Progenitor cell of endocrine pancreas (in vitro differentiated cells): Measurements from ENCODE around the gene TIMM17B. TPM values are rescaled to one million over a fixed set of nuclear protein-coding genes. Genes with fewer than 3 reads are reported as not detected.

Experiments
- DNase-seq: peaks from one replicate; pipeline ENCODE4 v3.0.0; 2021; ENCODE audit warnings: low spot score; ENCODE audit not compliant: unreplicated experiment
- H3K27ac Mint-ChIP-seq: 2 replicates; pipeline ENCODE4 v1.8.0; 2021; ENCODE audit warnings: mild to moderate bottlenecking, moderate library complexity, mixed read lengths
- H3K27me3 Mint-ChIP-seq: 2 replicates; pipeline ENCODE4 v1.8.0; 2021; ENCODE audit warnings: mixed read lengths
- H3K36me3 Mint-ChIP-seq: 2 replicates; pipeline ENCODE4 v1.8.0; 2022; ENCODE audit warnings: mixed read lengths; ENCODE audit not compliant: insufficient read depth
- H3K4me1 Mint-ChIP-seq: 2 replicates; pipeline ENCODE4 v1.8.0; 2021; ENCODE audit warnings: low read depth, mixed read lengths
- H3K4me3 Mint-ChIP-seq: 2 replicates; pipeline ENCODE4 v1.8.0; 2021; ENCODE audit warnings: low read depth, mild to moderate bottlenecking, moderate library complexity, mixed read lengths
- H3K9me3 Mint-ChIP-seq: 2 replicates; pipeline ENCODE4 v1.8.0; 2021; ENCODE audit warnings: low read depth, mixed read lengths
- total RNA-seq: library from RNA; stranded (reverse); gene quantifications from 2 replicates; pipeline ENCODE4 v1.2.1, GENCODE V29; 2021
- TF ChIP-seq, protein P1 (sequence below): fragments of 200-600 bp; sonication (generic); IDR thresholded peaks from one replicate; pipeline ENCODE4 v1.5.0; 2021; ENCODE audit warnings: antibody characterized with exemption, mild to moderate bottlenecking; ENCODE audit not compliant: unreplicated experiment

The TIMM17B gene
- total RNA-seq, 1 donor from 2014 or later = 68.1 TPM

- Mint-ChIP-seq H3K27ac (no peak overlapping the region), H3K4me1 (peaks cover 7% of the 10 kb centered on the region), H3K36me3 (peaks cover 4% of the 10 kb centered on the region), H3K9me3 (peaks cover 6% of the 10 kb centered on the region), H3K4me3 (peak overlapping the region; percentile 38), H3K27me3 (no peaks in the 10 kb centered on the region)
- TF ChIP-seq, protein P1, sequence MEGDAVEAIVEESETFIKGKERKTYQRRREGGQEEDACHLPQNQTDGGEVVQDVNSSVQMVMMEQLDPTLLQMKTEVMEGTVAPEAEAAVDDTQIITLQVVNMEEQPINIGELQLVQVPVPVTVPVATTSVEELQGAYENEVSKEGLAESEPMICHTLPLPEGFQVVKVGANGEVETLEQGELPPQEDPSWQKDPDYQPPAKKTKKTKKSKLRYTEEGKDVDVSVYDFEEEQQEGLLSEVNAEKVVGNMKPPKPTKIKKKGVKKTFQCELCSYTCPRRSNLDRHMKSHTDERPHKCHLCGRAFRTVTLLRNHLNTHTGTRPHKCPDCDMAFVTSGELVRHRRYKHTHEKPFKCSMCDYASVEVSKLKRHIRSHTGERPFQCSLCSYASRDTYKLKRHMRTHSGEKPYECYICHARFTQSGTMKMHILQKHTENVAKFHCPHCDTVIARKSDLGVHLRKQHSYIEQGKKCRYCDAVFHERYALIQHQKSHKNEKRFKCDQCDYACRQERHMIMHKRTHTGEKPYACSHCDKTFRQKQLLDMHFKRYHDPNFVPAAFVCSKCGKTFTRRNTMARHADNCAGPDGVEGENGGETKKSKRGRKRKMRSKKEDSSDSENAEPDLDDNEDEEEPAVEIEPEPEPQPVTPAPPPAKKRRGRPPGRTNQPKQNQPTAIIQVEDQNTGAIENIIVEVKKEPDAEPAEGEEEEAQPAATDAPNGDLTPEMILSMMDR = no peak
- DNase-seq = no peak
Observed at GRCh38 chrX:48899078-48899410, 1.5 kb upstream of the TIMM17B start.

DNA sequence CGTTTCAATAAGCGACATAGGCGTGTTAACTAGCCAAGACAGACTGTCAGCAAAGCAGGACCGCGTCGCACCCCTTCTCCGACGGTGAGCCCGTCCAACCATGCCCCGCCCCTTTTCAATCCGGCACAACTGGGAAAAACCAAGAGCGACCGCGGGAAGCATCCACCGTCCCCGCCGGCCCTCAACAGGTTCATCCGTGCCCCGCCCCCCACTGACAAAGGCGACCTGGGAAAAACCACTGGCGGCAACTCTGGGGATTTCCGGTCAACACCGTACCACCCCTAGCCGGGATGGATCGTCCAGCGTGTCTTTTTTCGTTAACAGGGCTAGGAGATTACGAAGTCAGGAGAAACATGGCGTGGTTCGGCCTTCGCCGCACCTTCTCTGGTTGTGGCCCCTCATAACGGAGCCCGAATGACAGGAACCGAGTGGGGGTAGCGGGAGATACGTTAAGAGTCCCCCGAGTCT lies 377 bp downstream of the TIMM17B start:
- TF ChIP-seq, protein P1 = no peak
- peak; percentile 64 for DNase-seq
- H3K27me3 Mint-ChIP-seq = no peaks in the 10 kb centered on the region
- H3K4me3 Mint-ChIP-seq = peak overlapping the region; percentile 76
- H3K4me1 Mint-ChIP-seq = peaks cover 7% of the 10 kb centered on the region
- H3K36me3 Mint-ChIP-seq = peaks cover 1% of the 10 kb centered on the region
- peaks cover 6% of the 10 kb centered on the region for H3K9me3 Mint-ChIP-seq
- H3K27ac Mint-ChIP-seq = peak overlapping the region; percentile 96

DNA sequence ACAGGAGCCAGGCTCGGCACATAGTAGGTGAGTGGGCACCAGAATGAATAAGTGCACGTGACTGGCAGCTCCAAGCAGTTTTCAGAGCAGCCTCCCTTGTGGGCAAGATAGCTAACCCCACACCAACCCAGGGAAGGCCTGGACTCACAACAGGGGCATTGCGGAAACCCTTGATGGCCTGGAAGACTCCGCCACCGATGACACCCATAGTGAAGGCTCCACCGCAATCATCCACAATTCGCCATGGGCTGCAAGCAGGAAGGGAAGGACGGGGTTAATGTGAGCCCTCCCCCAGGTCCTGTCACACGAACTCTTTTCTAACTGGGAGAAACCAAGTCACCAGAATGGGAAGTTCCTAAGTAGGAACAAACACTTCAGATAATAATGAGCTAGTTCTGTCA lies 957 bp downstream of the TIMM17B start:
- Mint-ChIP-seq H3K36me3 (no peaks in the 10 kb centered on the region), H3K27ac (peak overlapping the region; percentile 96), H3K4me1 (peaks cover 11% of the 10 kb centered on the region), H3K4me3 (peak overlapping the region; percentile 76), H3K9me3 (peaks cover 6% of the 10 kb centered on the region), H3K27me3 (no peaks in the 10 kb centered on the region)
- TF ChIP-seq, protein P1 = no peak
- DNase-seq = no peak

GRCh38 chrX:48894891-48895290 lies 2.7 kb downstream of the TIMM17B start:
- peaks cover 13% of the 10 kb centered on the region for H3K4me1 Mint-ChIP-seq
- H3K27ac Mint-ChIP-seq = no peak overlapping the region
- H3K27me3 Mint-ChIP-seq = peaks cover 4% of the 10 kb centered on the region
- no peak for DNase-seq
- peaks cover 6% of the 10 kb centered on the region for H3K9me3 Mint-ChIP-seq
- no peak overlapping the region for H3K4me3 Mint-ChIP-seq
- TF ChIP-seq, protein P1 = no peak
- no peaks in the 10 kb centered on the region for H3K36me3 Mint-ChIP-seq

DNA sequence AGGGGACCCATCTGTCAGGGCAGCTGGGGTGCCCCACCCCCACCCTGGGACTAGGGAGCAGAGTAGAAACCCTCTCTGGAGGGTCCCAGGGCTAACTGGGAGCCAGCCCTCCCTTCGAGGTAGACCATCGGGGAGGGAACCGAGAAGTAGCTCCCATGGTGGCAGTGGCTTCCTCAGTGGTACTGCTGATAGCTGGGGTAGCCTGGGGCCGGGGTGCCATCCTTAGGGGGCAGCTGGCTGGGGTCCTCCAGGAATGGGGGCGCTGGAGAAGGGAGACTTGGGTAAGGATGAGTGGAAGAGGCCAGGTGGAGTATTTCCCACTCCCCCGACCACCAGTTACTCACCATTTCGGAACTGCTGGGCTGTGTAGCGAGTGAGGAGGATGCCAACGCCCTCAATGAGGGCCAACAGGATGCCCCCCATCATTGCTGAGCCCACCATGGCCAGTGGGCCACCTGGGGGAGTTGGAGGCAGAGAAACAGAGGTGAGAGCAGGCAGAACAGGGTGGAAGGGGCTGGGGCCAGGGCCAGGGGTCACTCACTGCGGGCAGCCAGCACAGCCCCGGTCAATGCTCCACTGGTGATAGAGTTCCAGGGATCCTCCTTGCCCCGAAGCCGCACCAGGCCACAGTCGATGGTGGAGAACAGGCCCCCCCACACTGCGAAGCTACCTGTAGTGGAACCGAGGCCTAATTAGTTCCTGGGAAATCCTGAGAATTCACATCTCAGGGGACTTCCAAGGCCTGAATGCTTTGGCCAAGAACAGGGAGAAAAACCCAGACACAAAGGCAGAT lies 3.8 kb downstream of the TIMM17B start:
- no peaks in the 10 kb centered on the region for H3K36me3 Mint-ChIP-seq
- no peak overlapping the region for H3K4me3 Mint-ChIP-seq
- no peak for DNase-seq
- H3K4me1 Mint-ChIP-seq = peaks cover 13% of the 10 kb centered on the region
- H3K27ac Mint-ChIP-seq = no peak overlapping the region
- TF ChIP-seq, protein P1 = no peak
- peaks cover 8% of the 10 kb centered on the region for H3K9me3 Mint-ChIP-seq
- peaks cover 8% of the 10 kb centered on the region for H3K27me3 Mint-ChIP-seq
